Esophagus muscularis mucosa (tissue), 4 donors: Measurements from ENCODE around the gene CEBPZ.

ENCODE experiments used
- CTCF ChIP-seq, 3 experiments: fragments of 200-600 bp in 2 of 3; fragments of 450-650 bp in 1 of 3; sonication (generic) in 2 of 3; IDR thresholded peaks; one replicate each; pipeline ENCODE4 v1.5.1; 2017 to 2019; ENCODE audit warnings: antibody characterized with exemption in 3 of 3, mild to moderate bottlenecking in 2 of 3, moderate library complexity in 1 of 3
- EP300 ChIP-seq: sonication (generic); formaldehyde crosslinking; IDR thresholded peaks from one replicate; pipeline ENCODE4 v1.6.1; 2017; ENCODE audit warnings: antibody characterized with exemption
- POLR2A ChIP-seq: fragments of 450-650 bp; IDR thresholded peaks from one replicate; pipeline ENCODE4 v1.6.1; 2017; ENCODE audit warnings: antibody characterized with exemption, moderate library complexity, mild to moderate bottlenecking, low read depth
- POLR2AphosphoS5 ChIP-seq, 2 donors: sonication (generic); formaldehyde crosslinking; IDR thresholded peaks; one replicate each; pipeline ENCODE4 v1.6.1; 2017; ENCODE audit warnings: antibody characterized with exemption in 2 of 2

GRCh38 chr2:37271376-37272067 is 40.1 kb upstream of the CEBPZ start:
- TF ChIP-seq EP300 (no peak), CTCF (IDR thresholded peaks at IDR 0.05) (no peak), POLR2AphosphoS5 (IDR thresholded peaks at IDR 0.05) (no peak), POLR2A (no peak)
